OCI-LY7 (cell line): ENCODE results near the gene KANK2. TPM values are rescaled to one million over a fixed set of nuclear protein-coding genes. Genes with fewer than 3 reads are reported as not detected.

Experiments used
- BruUV-seq: library from RNA; stranded (reverse); fragments of 400-500 nt; replicated peaks from 2 replicates; lab custom pipeline; 2021; lab: Mats Ljungman, UMichigan
- CTCF ChIA-PET: fragments of 300-600 bp; sonication (Branson Sonifier 250); formaldehyde crosslinking; loops from one replicate; lab custom pipeline; 2022; ENCODE audit warnings: antibody characterized with exemption; ENCODE audit not compliant: unreplicated experiment; lab: Charles Lee
- POLR2A ChIA-PET: fragments of 300-600 bp; sonication (Branson Sonifier 250); formaldehyde crosslinking; loops from one replicate; lab custom pipeline; 2022; ENCODE audit warnings: antibody characterized with exemption; lab: Charles Lee
- DNase-seq: peaks from one replicate; pipeline ENCODE4 v3.0.0-alpha.2; 2015; ENCODE audit warnings: low spot score
- H2AFZ ChIP-seq: fragments of 200-600 bp; sonication (generic), shearing (Covaris generic); 2 replicates; pipeline ENCODE4 v1.6.1; 2014; ENCODE audit warnings: mild to moderate bottlenecking, antibody characterized with exemption, low read length, moderate library complexity
- H3K27ac ChIP-seq: fragments of 200-600 bp; sonication (generic); 2 replicates; pipeline ENCODE4 v1.5.1; 2014; ENCODE audit warnings: mixed run types, low read depth, mild to moderate bottlenecking, moderate library complexity, low read length, inconsistent platforms; ENCODE audit not compliant: poor library complexity, severe bottlenecking
- H3K36me3 ChIP-seq: fragments of 200-600 bp; sonication (generic); 2 replicates; pipeline ENCODE4 v1.6.1; 2014; ENCODE audit warnings: mild to moderate bottlenecking, antibody characterized with exemption, low read length, moderate library complexity, mixed read lengths; ENCODE audit not compliant: insufficient read depth
- H3K4me1 ChIP-seq: fragments of 200-600 bp; sonication (generic); 2 replicates; pipeline ENCODE4 v1.5.1; 2014; ENCODE audit warnings: mild to moderate bottlenecking, low read length; ENCODE audit not compliant: insufficient read depth, poor library complexity, severe bottlenecking
- H3K4me2 ChIP-seq: fragments of 200-600 bp; sonication (generic); 2 replicates; pipeline ENCODE4 v1.6.1; 2014; ENCODE audit warnings: mild to moderate bottlenecking, low read length
- H3K4me3 ChIP-seq: fragments of 200-600 bp; sonication (generic); 2 replicates; pipeline ENCODE4 v1.5.1; 2014; ENCODE audit warnings: mild to moderate bottlenecking, low read depth, low read length; ENCODE audit not compliant: poor library complexity, severe bottlenecking
- H3K79me2 ChIP-seq: fragments of 200-600 bp; sonication (generic); 2 replicates; pipeline ENCODE4 v1.6.1; 2016; ENCODE audit warnings: low read depth, mild to moderate bottlenecking, low read length, moderate library complexity, mixed read lengths; ENCODE audit not compliant: insufficient read depth
- H3K9me2 ChIP-seq: fragments of 200-600 bp; sonication (generic); 2 replicates; pipeline ENCODE4 v1.6.1; 2016; ENCODE audit warnings: mild to moderate bottlenecking, low read length, mixed read lengths; ENCODE audit not compliant: insufficient read depth
- H3K9me3 ChIP-seq: fragments of 200-600 bp; sonication (generic); 2 replicates; pipeline ENCODE4 v1.6.1; 2014; ENCODE audit warnings: mild to moderate bottlenecking, mixed run types, low read length, mixed read lengths
- H4K20me1 ChIP-seq: fragments of 200-600 bp; sonication (generic); 2 replicates; pipeline ENCODE4 v1.6.1; 2014; ENCODE audit warnings: mild to moderate bottlenecking, antibody characterized with exemption, low read length, moderate library complexity, mixed read lengths; ENCODE audit not compliant: insufficient read depth
- EZH2phosphoT487 ChIP-seq: fragments of 200-600 bp; sonication (generic); IDR thresholded peaks from 2 replicates; pipeline ENCODE4 v1.6.1; 2018; ENCODE audit warnings: low read depth, borderline replicate concordance, mild to moderate bottlenecking, mixed run types, antibody characterized with exemption, low read length, moderate library complexity, mixed read lengths
- intact Hi-C: fragments of 100-400 bp; cut with micrococcal nuclease; formaldehyde crosslinking; loops from one replicate; pipeline ENCODE4 v1.10.0; 2022; ENCODE audit not compliant: unreplicated experiment
- total RNA-seq, 2 experiments: library from RNA; depleted of rRNA in 1 of 2; stranded (reverse); fragments of >200 nt in 1 of 2; shearing (Covaris generic) in 1 of 2; gene quantifications; 2 replicates each; pipeline ENCODE4 v1.2.3, GENCODE V29; 2014 to 2022
- TF ChIP-seq, protein P1 (sequence below): fragments of 200-600 bp; sonication (generic); conservative IDR thresholded peaks from 2 replicates; pipeline ENCODE4 v1.5.1; 2014; ENCODE audit warnings: mild to moderate bottlenecking, antibody characterized with exemption, low read length, moderate library complexity, mixed read lengths

Gene KANK2
- total RNA-seq, 2 experiments from 2014 or later, result 174 to 186 TPM

DNA sequence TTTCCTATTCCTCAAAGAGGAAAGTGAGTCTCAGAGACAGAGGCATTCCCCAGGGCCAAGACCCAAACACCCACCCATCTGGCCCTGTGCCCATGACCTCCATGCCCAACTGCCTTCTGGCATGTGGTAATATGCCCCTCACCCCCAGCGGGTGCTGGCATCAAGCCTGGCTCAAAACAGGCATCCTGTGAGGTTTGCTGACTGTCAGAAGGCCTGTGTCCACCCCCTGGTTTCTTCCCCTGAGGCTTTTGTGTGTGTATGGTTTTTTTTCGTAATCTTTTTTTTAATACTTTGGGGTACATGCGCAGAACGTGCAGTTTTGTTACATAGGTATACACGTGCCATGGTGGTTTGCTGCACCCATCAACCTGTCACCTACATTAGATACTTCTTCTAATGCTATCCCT, 7.6 kb upstream of the KANK2 start:
- CTCF ChIA-PET, result no interaction called here
- DNase-seq, result no peak

DNA sequence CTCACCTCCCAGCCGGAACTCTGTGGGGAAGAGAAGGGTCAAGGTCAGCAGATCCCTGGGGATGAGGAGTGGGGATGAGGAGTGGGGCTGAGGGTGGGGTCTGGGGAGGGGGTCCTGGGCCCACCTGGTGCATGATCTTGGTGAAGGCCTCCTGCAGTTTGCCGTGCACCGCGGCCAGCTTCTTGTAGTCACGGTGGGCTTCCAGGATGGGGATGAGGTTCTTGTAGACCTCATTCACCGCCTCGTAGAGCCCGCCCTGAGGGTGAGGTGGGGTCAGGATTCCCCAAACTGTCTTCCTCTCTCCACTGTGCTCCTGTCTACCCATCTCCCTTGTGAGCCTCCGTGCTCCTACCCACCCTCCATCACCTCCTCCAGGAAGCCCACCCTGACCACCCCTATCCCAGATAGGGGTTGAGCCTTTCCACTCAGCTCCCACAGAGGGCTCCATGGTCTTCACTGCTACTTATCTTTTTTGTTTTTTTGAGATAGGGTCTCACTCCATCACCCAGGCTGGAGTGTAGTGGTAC, 6.8 kb upstream of the KANK2 start:
- Histone ChIP-seq H3K4me2 (no peak overlapping the region), H2AFZ (no peak overlapping the region), H3K9me3 (no peaks in the 10 kb centered on the region), H4K20me1 (no peaks in the 10 kb centered on the region), H3K79me2 (no peaks in the 10 kb centered on the region), H3K4me1 (peaks cover 44% of the 10 kb centered on the region), H3K27ac (peak overlapping the region; percentile 80), H3K9me2 (no peaks in the 10 kb centered on the region), H3K4me3 (no peak overlapping the region), H3K36me3 (no peaks in the 10 kb centered on the region)
- DNase-seq, result no peak
- POLR2A ChIA-PET, result interaction anchor here (0.7 kb wide), 1 partner anchor 59 kb away, joined by 3 read pairs; no protein-coding TSS in a partner anchor
- intact Hi-C loops, result loop anchor here (5.0 kb wide), 2 partner anchors 167 to 267 kb away; no protein-coding TSS in a partner anchor
- CTCF ChIA-PET, result no interaction called here
- TF ChIP-seq, protein P1, sequence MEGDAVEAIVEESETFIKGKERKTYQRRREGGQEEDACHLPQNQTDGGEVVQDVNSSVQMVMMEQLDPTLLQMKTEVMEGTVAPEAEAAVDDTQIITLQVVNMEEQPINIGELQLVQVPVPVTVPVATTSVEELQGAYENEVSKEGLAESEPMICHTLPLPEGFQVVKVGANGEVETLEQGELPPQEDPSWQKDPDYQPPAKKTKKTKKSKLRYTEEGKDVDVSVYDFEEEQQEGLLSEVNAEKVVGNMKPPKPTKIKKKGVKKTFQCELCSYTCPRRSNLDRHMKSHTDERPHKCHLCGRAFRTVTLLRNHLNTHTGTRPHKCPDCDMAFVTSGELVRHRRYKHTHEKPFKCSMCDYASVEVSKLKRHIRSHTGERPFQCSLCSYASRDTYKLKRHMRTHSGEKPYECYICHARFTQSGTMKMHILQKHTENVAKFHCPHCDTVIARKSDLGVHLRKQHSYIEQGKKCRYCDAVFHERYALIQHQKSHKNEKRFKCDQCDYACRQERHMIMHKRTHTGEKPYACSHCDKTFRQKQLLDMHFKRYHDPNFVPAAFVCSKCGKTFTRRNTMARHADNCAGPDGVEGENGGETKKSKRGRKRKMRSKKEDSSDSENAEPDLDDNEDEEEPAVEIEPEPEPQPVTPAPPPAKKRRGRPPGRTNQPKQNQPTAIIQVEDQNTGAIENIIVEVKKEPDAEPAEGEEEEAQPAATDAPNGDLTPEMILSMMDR, result peak; percentile 48; the same call in 1 of the 2 replicates
- TF ChIP-seq EZH2phosphoT487, result no peak
- no TSS peak for BruUV-seq

More for the DNA sequence above, 7.6 kb upstream of the KANK2 start:
- no peaks in the 10 kb centered on the region for H4K20me1 ChIP-seq
- H3K9me2 ChIP-seq, result no peaks in the 10 kb centered on the region
- H3K36me3 ChIP-seq, result 0 out of 2 replicates have a peak, but pooled peaks cover 1% of the 10 kb centered on the region
- peak overlapping the region; percentile 80 for H3K27ac ChIP-seq
- POLR2A ChIA-PET, result no interaction called here
- BruUV-seq, result no TSS peak
- no peaks in the 10 kb centered on the region for H3K79me2 ChIP-seq
- H3K9me3 ChIP-seq, result no peaks in the 10 kb centered on the region
- H3K4me1 ChIP-seq, result peaks cover 37% of the 10 kb centered on the region
- H2AFZ ChIP-seq, result no peak overlapping the region
- intact Hi-C loops, result loop anchor here (5.0 kb wide), 2 partner anchors 168 to 268 kb away; no protein-coding TSS in a partner anchor
- H3K4me3 ChIP-seq, result no peak overlapping the region
- TF ChIP-seq, protein P1, result no peak
- no peak for TF ChIP-seq EZH2phosphoT487
- no peak overlapping the region for H3K4me2 ChIP-seq
